SK-N-MC (cell line): Measurements from ENCODE around the gene NAT14.

Experiments
- DNase-seq: peaks from one replicate; pipeline ENCODE4 v3.0.0-alpha.2; 2011; ENCODE audit warnings: low read depth, low spot score
- H3K27ac ChIP-seq: fragments of 200-600 bp; sonication (generic); 2 replicates; pipeline ENCODE4 v1.5.1; 2016; ENCODE audit warnings: mixed run types
- H3K36me3 ChIP-seq: fragments of 200-600 bp; sonication (generic); 2 replicates; pipeline ENCODE4 v1.6.1; 2017; ENCODE audit warnings: antibody characterized with exemption, low read length, mixed read lengths; ENCODE audit not compliant: insufficient read depth
- H3K4me3 ChIP-seq: fragments of 200-600 bp; sonication (generic); 2 replicates; pipeline ENCODE4 v1.5.1; 2016
- H3K9ac ChIP-seq: fragments of 200-600 bp; sonication (generic); 2 replicates; pipeline ENCODE4 v1.8.0; 2017; ENCODE audit warnings: mixed run types, mixed read lengths; ENCODE audit not compliant: insufficient read length
- H3K9me3 ChIP-seq: fragments of 200-600 bp; sonication (generic); 2 replicates; pipeline ENCODE4 v1.6.1; 2017; ENCODE audit warnings: low read depth, mild to moderate bottlenecking, antibody characterized with exemption, low read length, moderate library complexity, mixed read lengths
- EZH2 ChIP-seq: fragments of 200-600 bp; sonication (generic); IDR thresholded peaks from one replicate; pipeline ENCODE4 v1.6.1; 2017; ENCODE audit warnings: antibody characterized with exemption
- FOXP2 ChIP-seq: optimal IDR thresholded peaks from 2 replicates; pipeline ENCODE3; 2011; ENCODE audit warnings: mild to moderate bottlenecking, moderate library complexity; ENCODE audit not compliant: insufficient read depth; ENCODE audit errors: extremely low read length, control extremely low read depth
- POLR2AphosphoS5 ChIP-seq: IDR thresholded peaks from 2 replicates; pipeline ENCODE4 v1.6.1; 2012; ENCODE audit warnings: mild to moderate bottlenecking, low read depth, low read length, borderline replicate concordance

The NAT14 gene

GRCh38 chr19:55484593-55485438 lies at the start of gene NAT14:
TSS of gene NAT14 (plus strand) at chr19:55485188. CDS start at chr19:55485709, 521 bp downstream.
- TF ChIP-seq EZH2 = no peak
- TF ChIP-seq FOXP2 = no peak
- peak; percentile 88 for TF ChIP-seq POLR2AphosphoS5
- Histone ChIP-seq H3K9ac (peak within 1 kb of the TSS; percentile 80), H3K36me3 (no peaks in the 10 kb centered on the region), H3K9me3 (no peaks in the 10 kb centered on the region), H3K27ac (peak within 1 kb of the TSS; percentile 51; the same call in 1 of the 2 replicates), H3K4me3 (peak within 1 kb of the TSS; percentile 86)
- no peak for DNase-seq

GRCh38 chr19:55436847-55437246 lies 48.1 kb upstream of the NAT14 start:
- no peaks in the 10 kb centered on the region for H3K36me3 ChIP-seq
- no peak overlapping the region for H3K4me3 ChIP-seq
- H3K9ac ChIP-seq = no peak overlapping the region
- no peak overlapping the region for H3K27ac ChIP-seq
- H3K9me3 ChIP-seq = no peaks in the 10 kb centered on the region
- no peak for TF ChIP-seq FOXP2
- TF ChIP-seq POLR2AphosphoS5 = no peak
- TF ChIP-seq EZH2 = no peak
- no peak for DNase-seq

- no peak for TF ChIP-seq POLR2AphosphoS5
- no peak for TF ChIP-seq FOXP2
- no peak for TF ChIP-seq EZH2
- H3K9ac ChIP-seq = no peak overlapping the region
- no peak for DNase-seq
- no peak overlapping the region for H3K27ac ChIP-seq
- H3K9me3 ChIP-seq = no peaks in the 10 kb centered on the region
- no peak overlapping the region for H3K4me3 ChIP-seq
- H3K36me3 ChIP-seq = no peaks in the 10 kb centered on the region
Measured at GRCh38 chr19:55437410-55437809, 47.6 kb upstream of the NAT14 start.

- Histone ChIP-seq H3K36me3 (no peaks in the 10 kb centered on the region), H3K9ac (no peak overlapping the region)
Measured at GRCh38 chr19:55439052-55439451, 45.9 kb upstream of the NAT14 start.

GRCh38 chr19:55440411-55441105 lies 44.4 kb upstream of the NAT14 start:
- H3K9ac ChIP-seq = no peak overlapping the region
- H3K36me3 ChIP-seq = no peaks in the 10 kb centered on the region
- H3K4me3 ChIP-seq = peak overlapping the region; percentile 63
- no peak overlapping the region for H3K27ac ChIP-seq
- no peak for TF ChIP-seq EZH2
- no peak for TF ChIP-seq FOXP2
- no peak for TF ChIP-seq POLR2AphosphoS5
- no peak for DNase-seq
- no peaks in the 10 kb centered on the region for H3K9me3 ChIP-seq

More at GRCh38 chr19:55439052-55439451, 45.9 kb upstream of the NAT14 start:
- no peak for DNase-seq
- Histone ChIP-seq H3K9me3 (no peaks in the 10 kb centered on the region), H3K27ac (no peak overlapping the region), H3K4me3 (no peak overlapping the region)
- TF ChIP-seq FOXP2 (no peak), EZH2 (no peak), POLR2AphosphoS5 (no peak)

GRCh38 chr19:55441319-55441691 lies 43.7 kb upstream of the NAT14 start:
- Histone ChIP-seq H3K27ac (no peak overlapping the region), H3K36me3 (no peaks in the 10 kb centered on the region), H3K4me3 (no peak overlapping the region), H3K9me3 (no peaks in the 10 kb centered on the region), H3K9ac (no peak overlapping the region)
- TF ChIP-seq POLR2AphosphoS5 (no peak), EZH2 (no peak), FOXP2 (no peak)
- DNase-seq = no peak

GRCh38 chr19:55441692-55442321 lies 43.2 kb upstream of the NAT14 start:
- no peaks in the 10 kb centered on the region for H3K9me3 ChIP-seq
- no peak for DNase-seq
- 0 out of 2 replicates have a peak overlapping the region, but pooled peaks have one; percentile 18 for H3K4me3 ChIP-seq
- TF ChIP-seq POLR2AphosphoS5 (no peak), FOXP2 (no peak), EZH2 (no peak)
- H3K36me3 ChIP-seq = no peaks in the 10 kb centered on the region
- no peak overlapping the region for H3K27ac ChIP-seq
- H3K9ac ChIP-seq = no peak overlapping the region
